Psoas muscle (tissue), 8 donors: ENCODE results near the gene KIAA0040. TPM values are rescaled to one million over a fixed set of nuclear protein-coding genes. Genes with fewer than 3 reads are reported as not detected.

Source experiments
- ATAC-seq, 4 donors: fragments of 200-7000 bp; cut with Tn5 transposase; one replicate each; pipeline ENCODE4 v1.9.1; 2020; ENCODE audit warnings: moderate library complexity in 3 of 4, mild to moderate bottlenecking in 2 of 4
- DNase-seq, 2 donors: peaks; one replicate each; pipeline ENCODE4 v3.0.0-alpha.2; 2020
- H3K27ac ChIP-seq: fragments of 200-600 bp; one replicate; pipeline ENCODE4 v1.8.0; 2022
- H3K27me3 ChIP-seq, 3 donors: fragments of 200-600 bp in 1 of 3; one replicate each; pipeline versions ENCODE4 v1.6.1 to v1.8.0; 2013 to 2022; ENCODE audit warnings: low read length in 2 of 3, mild to moderate bottlenecking in 2 of 3, moderate library complexity in 1 of 3; ENCODE audit not compliant: insufficient read depth in 3 of 3
- H3K36me3 ChIP-seq, 2 donors: fragments of 200-600 bp in 1 of 2; one replicate each; pipeline versions ENCODE4 v1.6.1 to v1.8.0; 2013 to 2022; ENCODE audit warnings: low read depth in 1 of 2, mild to moderate bottlenecking in 1 of 2, moderate library complexity in 1 of 2; ENCODE audit not compliant: insufficient read depth in 1 of 2
- H3K4me1 ChIP-seq: fragments of 200-600 bp; one replicate; pipeline ENCODE4 v1.8.0; 2022
- H3K4me3 ChIP-seq: fragments of 200-600 bp; one replicate; pipeline ENCODE4 v1.8.0; 2022; ENCODE audit warnings: mild to moderate bottlenecking
- H3K9me3 ChIP-seq: fragments of 200-600 bp; one replicate; pipeline ENCODE4 v1.8.0; 2022
- WGBS, 3 donors: extraction: QIAGEN DNeasy Blood & Tissue Kit; methylation state at CpG; one replicate each; pipeline versions ENCODE4 v1.1.6 to v1.1.7; 2013; 5-methylcytosine and 5-hydroxymethylcytosine counted together
- intact Hi-C, 2 donors: fragments of 100-400 bp; cut with DNase I; formaldehyde crosslinking; loops; one replicate each; pipeline versions ENCODE4 v1.11.0 to v1.14.2; 2022
- polyA plus RNA-seq, 3 donors: library from polyadenylated mRNA; stranded (reverse); fragments of 200-250 nt; gene quantifications; one replicate each; pipeline ENCODE4 v1.2.3, GENCODE V29; 2013
- total RNA-seq, 4 donors: library from RNA; stranded (reverse); fragmentation: NEBNext Ultra II Directional in 2 of 4; extraction: Animal tissue kit (Norgen Biotek cat#: 25700) in 2 of 4; gene quantifications; one replicate each; pipeline versions ENCODE4 v1.2.1 to v1.2.4, GENCODE V29; 2021 to 2023
- TF ChIP-seq, protein P1 (sequence below): fragments of 200-600 bp; IDR thresholded peaks from one replicate; pipeline ENCODE4 v1.8.0; 2022; ENCODE audit warnings: antibody characterized with exemption
- donor health status: healthy with polysubstance abuse.
- donor health status: DM: no; HTN: no; CAD: no; lungs with moderate emphysema.
- donor health status: Bipolar disorder and iron deficiency.
- donor health status: healthy.
- donor health status: DM: yes; HTN: yes; CAD: no.
- donor health status: DM: no; HTN: no; CAD: no.
- donor health status: DM: no; HTN: no; CAD: no.
- donor health status: DM: yes; HTN: yes; CAD: no.

KIAA0040 gene
- total and polyA plus RNA-seq, 7 donors, result 5.7 to 48.0 (median 11.0) TPM

- intact Hi-C loops, result no loop called here
- 85 to 93% (median 88%) methylated on average over 5 to 6 of the region's 6 CpGs for WGBS, 3 donors
- Histone ChIP-seq H3K36me3 (no peaks in the 10 kb centered on the region), H3K27ac (no peak overlapping the region), H3K27me3 (peaks cover 0 to 4% (median 0%) of the 10 kb centered on the region in 3 donors), H3K9me3 (no peaks in the 10 kb centered on the region), H3K4me3 (no peak overlapping the region), H3K4me1 (no peaks in the 10 kb centered on the region)
- DNase-seq (no peak), ATAC-seq (no peak)
- TF ChIP-seq, protein P1, sequence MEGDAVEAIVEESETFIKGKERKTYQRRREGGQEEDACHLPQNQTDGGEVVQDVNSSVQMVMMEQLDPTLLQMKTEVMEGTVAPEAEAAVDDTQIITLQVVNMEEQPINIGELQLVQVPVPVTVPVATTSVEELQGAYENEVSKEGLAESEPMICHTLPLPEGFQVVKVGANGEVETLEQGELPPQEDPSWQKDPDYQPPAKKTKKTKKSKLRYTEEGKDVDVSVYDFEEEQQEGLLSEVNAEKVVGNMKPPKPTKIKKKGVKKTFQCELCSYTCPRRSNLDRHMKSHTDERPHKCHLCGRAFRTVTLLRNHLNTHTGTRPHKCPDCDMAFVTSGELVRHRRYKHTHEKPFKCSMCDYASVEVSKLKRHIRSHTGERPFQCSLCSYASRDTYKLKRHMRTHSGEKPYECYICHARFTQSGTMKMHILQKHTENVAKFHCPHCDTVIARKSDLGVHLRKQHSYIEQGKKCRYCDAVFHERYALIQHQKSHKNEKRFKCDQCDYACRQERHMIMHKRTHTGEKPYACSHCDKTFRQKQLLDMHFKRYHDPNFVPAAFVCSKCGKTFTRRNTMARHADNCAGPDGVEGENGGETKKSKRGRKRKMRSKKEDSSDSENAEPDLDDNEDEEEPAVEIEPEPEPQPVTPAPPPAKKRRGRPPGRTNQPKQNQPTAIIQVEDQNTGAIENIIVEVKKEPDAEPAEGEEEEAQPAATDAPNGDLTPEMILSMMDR, result no peak
Measured at GRCh38 chr1:175133673-175134435, 58.7 kb downstream of the KIAA0040 start.

GRCh38 chr1:175132436-175132835 is 60.1 kb downstream of the KIAA0040 start:
- Histone ChIP-seq H3K27ac (no peak overlapping the region), H3K4me3 (no peak overlapping the region), H3K36me3 (no peaks in the 10 kb centered on the region), H3K27me3 (peaks cover 0 to 4% (median 0%) of the 10 kb centered on the region in 3 donors), H3K4me1 (no peaks in the 10 kb centered on the region), H3K9me3 (no peaks in the 10 kb centered on the region)
- intact Hi-C loops, result no loop called here
- no peak for DNase-seq
- no peak for ATAC-seq
- WGBS, 3 donors, result 18 to 52% (median 25%) methylated on average over 1 of the region's 1 CpG
- TF ChIP-seq, protein P1, result no peak

DNA sequence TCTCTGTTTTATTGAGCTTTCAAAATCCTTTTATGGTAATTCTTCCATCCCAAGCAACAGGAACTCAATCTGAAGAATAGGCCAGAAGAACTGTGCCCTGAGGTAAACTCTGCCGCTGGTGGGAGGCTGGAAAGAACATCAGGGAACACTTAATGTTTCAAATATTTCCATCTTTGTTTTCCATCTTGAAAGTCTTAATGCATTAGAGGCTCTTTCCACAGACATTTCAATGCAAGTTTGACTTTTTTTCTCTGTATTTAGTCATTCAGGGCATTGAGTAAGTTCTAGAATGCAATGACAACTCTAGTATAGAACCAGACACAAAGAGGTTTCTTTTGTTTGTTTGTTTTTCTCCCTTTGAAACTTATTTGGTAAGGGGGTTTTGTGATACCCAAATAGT is 61.5 kb downstream of the KIAA0040 start:
- no peak overlapping the region for H3K27ac ChIP-seq
- intact Hi-C loops, result no loop called here
- H3K36me3 ChIP-seq, result no peaks in the 10 kb centered on the region
- no peaks in the 10 kb centered on the region for H3K4me1 ChIP-seq
- DNase-seq, result no peak
- H3K4me3 ChIP-seq, result no peak overlapping the region
- no peaks in the 10 kb centered on the region for H3K27me3 ChIP-seq
- no peaks in the 10 kb centered on the region for H3K9me3 ChIP-seq
- ATAC-seq, result no peak
- TF ChIP-seq, protein P1, result no peak
- 40 to 54% (median 44%) methylated on average over 1 of the region's 1 CpG for WGBS, 3 donors

- no peak for ATAC-seq
Measured at GRCh38 chr1:175130649-175131045, 61.9 kb downstream of the KIAA0040 start.

More at GRCh38 chr1:175130649-175131045, 61.9 kb downstream of the KIAA0040 start:
- TF ChIP-seq, protein P1, result no peak
- 62 to 80% (median 68%) methylated on average over 2 of the region's 2 CpGs for WGBS, 3 donors
- Histone ChIP-seq H3K4me3 (no peak overlapping the region), H3K4me1 (no peaks in the 10 kb centered on the region), H3K9me3 (no peaks in the 10 kb centered on the region), H3K27ac (no peak overlapping the region), H3K36me3 (no peaks in the 10 kb centered on the region), H3K27me3 (no peaks in the 10 kb centered on the region)
- no peak for DNase-seq
- intact Hi-C loops, result no loop called here
